ENCODE measurements around the gene HOGA1. TPM values are rescaled to one million over a fixed set of nuclear protein-coding genes. Genes with fewer than 3 reads are reported as not detected.

The HOGA1 gene
- total and polyA plus RNA-seq, 9 donors = 0.05 to 0.80 (median 0.23) TPM; not detected in 2

DNA sequence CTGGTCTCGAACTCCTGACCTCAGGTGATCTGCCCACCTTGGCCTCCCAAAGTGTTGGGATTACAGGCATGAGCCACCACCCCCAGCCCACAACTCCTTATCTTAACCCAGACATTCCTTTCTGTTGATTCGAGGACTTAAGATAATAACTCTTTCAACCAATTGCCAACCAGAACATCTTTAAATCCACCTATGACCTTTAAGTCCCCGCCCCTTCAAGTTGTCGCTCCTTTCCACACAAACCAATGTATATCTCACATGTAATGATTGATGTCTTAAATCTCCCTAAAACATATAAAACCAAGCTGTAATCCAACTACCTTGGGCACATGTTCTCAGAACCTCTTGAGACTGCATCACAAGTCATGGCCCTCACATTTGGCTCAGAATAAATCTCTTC, 19.4 kb upstream of the HOGA1 start:
- no peaks in the 10 kb centered on the region for H3K4me1 ChIP-seq (ENCODE audit: insufficient read depth)
- no peak for DNase-seq
- H3K9me3 ChIP-seq = no peaks in the 10 kb centered on the region
- no peak overlapping the region for H3K27ac ChIP-seq
- 78 to 81% (median 80%) methylated on average over 4 of the region's 4 CpGs for WGBS, 3 donors
- intact Hi-C loops (cut with DNase I) = no loop called here
- H3K4me3 ChIP-seq = no peak overlapping the region
- no peaks in the 10 kb centered on the region for H3K27me3 ChIP-seq
- TF ChIP-seq, protein P1, sequence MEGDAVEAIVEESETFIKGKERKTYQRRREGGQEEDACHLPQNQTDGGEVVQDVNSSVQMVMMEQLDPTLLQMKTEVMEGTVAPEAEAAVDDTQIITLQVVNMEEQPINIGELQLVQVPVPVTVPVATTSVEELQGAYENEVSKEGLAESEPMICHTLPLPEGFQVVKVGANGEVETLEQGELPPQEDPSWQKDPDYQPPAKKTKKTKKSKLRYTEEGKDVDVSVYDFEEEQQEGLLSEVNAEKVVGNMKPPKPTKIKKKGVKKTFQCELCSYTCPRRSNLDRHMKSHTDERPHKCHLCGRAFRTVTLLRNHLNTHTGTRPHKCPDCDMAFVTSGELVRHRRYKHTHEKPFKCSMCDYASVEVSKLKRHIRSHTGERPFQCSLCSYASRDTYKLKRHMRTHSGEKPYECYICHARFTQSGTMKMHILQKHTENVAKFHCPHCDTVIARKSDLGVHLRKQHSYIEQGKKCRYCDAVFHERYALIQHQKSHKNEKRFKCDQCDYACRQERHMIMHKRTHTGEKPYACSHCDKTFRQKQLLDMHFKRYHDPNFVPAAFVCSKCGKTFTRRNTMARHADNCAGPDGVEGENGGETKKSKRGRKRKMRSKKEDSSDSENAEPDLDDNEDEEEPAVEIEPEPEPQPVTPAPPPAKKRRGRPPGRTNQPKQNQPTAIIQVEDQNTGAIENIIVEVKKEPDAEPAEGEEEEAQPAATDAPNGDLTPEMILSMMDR (IDR thresholded peaks at IDR 0.05) = no peak
- TF ChIP-seq EP300 (IDR thresholded peaks at IDR 0.05) (no peak), POLR2A (IDR thresholded peaks at IDR 0.05) (no peak)
- no peaks in the 10 kb centered on the region for H3K36me3 ChIP-seq

DNA sequence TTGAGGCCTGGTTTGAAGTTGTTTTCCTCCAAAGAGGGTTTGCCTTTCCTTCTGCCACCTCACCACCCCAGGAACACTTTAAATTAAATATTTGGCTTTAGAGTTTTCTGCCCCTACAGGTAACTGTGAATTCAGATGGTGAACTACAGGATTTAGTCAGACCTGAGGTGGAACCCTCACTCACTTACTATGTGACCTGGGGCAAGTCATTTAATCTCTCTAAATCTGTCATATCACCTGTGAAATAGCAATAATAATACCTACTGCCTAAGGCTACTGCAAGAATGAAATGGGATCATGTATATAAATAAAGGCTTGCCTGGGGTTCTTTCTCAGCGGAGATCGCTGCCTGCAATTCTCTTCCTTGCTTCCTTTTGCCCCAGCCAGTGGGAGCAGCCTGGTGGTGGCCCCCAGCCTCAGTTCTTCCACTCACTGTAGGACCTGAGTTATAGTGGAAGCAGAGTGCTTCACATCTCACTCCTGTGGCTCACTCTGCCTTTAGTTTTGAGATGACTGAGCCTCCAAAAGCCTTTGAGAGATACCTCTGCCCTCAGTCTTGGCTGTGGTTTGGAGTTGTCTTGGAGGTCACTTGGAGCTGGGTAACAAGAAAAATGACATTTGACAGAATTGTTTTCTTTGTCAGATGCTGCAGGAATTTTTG, 17.7 kb upstream of the HOGA1 start:
- no peak overlapping the region for H3K4me3 ChIP-seq
- WGBS, 3 donors = 98 to 100% (median 98%) methylated on average over 2 of the region's 2 CpGs
- H3K36me3 ChIP-seq = no peaks in the 10 kb centered on the region
- no peaks in the 10 kb centered on the region for H3K9me3 ChIP-seq
- intact Hi-C loops (cut with DNase I) = no loop called here
- H3K27me3 ChIP-seq = no peaks in the 10 kb centered on the region
- TF ChIP-seq, protein P1 (IDR thresholded peaks at IDR 0.05) = no peak
- no peak for TF ChIP-seq EP300 (IDR thresholded peaks at IDR 0.05)
- TF ChIP-seq POLR2A (IDR thresholded peaks at IDR 0.05) = no peak
- no peaks in the 10 kb centered on the region for H3K4me1 ChIP-seq (ENCODE audit: insufficient read depth)
- no peak overlapping the region for H3K27ac ChIP-seq
- no peak for DNase-seq

DNA sequence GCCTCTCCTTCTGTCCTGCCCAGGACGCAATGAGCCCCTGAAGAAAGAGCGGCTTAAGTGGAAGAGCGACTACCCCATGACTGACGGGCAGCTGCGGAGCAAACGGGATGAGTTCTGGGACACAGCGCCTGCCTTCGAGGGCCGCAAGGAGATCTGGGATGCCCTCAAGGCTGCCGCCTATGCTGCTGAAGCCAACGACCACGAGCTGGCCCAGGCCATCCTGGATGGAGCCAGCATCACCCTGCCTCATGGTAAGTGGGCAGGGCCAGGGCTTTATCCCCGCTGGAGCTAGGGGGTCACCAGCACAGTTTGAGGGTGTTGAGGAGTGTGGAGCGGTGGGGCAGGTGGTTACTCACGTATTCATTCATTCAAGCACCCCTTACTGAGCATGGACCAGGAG, 16.3 kb upstream of the HOGA1 start:
- no peak overlapping the region for H3K27ac ChIP-seq

DNA sequence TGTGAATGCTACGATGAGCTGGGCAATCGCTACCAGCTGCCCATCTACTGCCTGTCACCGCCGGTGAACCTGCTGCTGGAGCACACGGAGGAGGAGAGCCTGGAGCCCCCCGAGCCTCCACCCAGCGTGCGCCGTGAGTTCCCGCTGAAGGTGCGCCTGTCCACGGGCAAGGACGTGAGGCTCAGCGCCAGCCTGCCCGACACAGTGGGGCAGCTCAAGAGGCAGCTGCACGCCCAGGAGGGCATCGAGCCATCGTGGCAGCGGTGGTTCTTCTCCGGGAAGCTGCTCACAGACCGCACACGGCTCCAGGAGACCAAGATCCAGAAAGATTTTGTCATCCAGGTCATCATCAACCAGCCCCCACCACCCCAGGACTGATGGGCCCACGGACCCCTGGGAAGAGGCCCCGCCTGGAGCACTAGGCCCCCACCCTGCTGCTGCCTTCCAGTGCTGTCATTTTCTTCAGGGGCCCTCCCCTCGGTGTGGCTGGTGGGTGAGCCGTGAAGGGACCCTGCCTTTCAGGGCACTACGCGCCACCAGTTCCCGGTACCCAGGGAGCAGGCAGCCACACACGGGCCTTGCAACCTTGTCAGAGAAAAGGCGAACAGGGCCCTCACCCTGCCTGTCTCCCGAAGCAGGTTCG, 13.9 kb upstream of the HOGA1 start:
- WGBS, 3 donors = 91 to 92% (median 92%) methylated on average over 33 of the region's 33 CpGs
- no peak for DNase-seq
- TF ChIP-seq EP300 (IDR thresholded peaks at IDR 0.05) (no peak), POLR2A (IDR thresholded peaks at IDR 0.05) (no peak)
- TF ChIP-seq, protein P1 (IDR thresholded peaks at IDR 0.05) = no peak
- Histone ChIP-seq H3K4me1 (ENCODE audit: insufficient read depth) (no peaks in the 10 kb centered on the region), H3K9me3 (no peaks in the 10 kb centered on the region), H3K36me3 (no peaks in the 10 kb centered on the region), H3K27ac (no peak overlapping the region), H3K4me3 (no peak overlapping the region), H3K27me3 (no peaks in the 10 kb centered on the region)
- intact Hi-C loops (cut with DNase I) = no loop called here

More for the DNA sequence above, 16.3 kb upstream of the HOGA1 start:
- intact Hi-C loops (cut with DNase I) = no loop called here
- Histone ChIP-seq H3K4me3 (no peak overlapping the region), H3K9me3 (no peaks in the 10 kb centered on the region), H3K27me3 (no peaks in the 10 kb centered on the region), H3K4me1 (ENCODE audit: insufficient read depth) (no peaks in the 10 kb centered on the region), H3K36me3 (no peaks in the 10 kb centered on the region)
- DNase-seq = no peak
- no peak for TF ChIP-seq EP300 (IDR thresholded peaks at IDR 0.05)
- TF ChIP-seq, protein P1 (IDR thresholded peaks at IDR 0.05) = no peak
- no peak for TF ChIP-seq POLR2A (IDR thresholded peaks at IDR 0.05)
- 91 to 93% (median 93%) methylated on average over 15 of the region's 15 CpGs for WGBS, 3 donors

All from ovary (tissue), 9 donors.